HCT116 (cell line): ENCODE measurements around the gene NDUFS6. TPM values are rescaled to one million over a fixed set of nuclear protein-coding genes. Genes with fewer than 3 reads are reported as not detected.

Experiments used
- ATAC-seq: fragments of 200-7000 bp; cut with Tn5 transposase; 2 replicates; pipeline ENCODE4 v1.9.1; 2020; ENCODE audit warnings: mild to moderate bottlenecking, moderate library complexity
- BruUV-seq: library from RNA; stranded (reverse); fragments of 400-500 nt; replicated peaks from 2 replicates; lab custom pipeline; 2021; lab: Mats Ljungman, UMichigan
- CTCF ChIA-PET: fragments of 300-600 bp; sonication (Branson Sonifier 250); formaldehyde crosslinking; loops from one replicate; lab custom pipeline; 2021; ENCODE audit warnings: antibody characterized with exemption; lab: Charles Lee
- POLR2A ChIA-PET: fragments of 300-600, 350-600 bp; sonication (Branson Sonifier 250); formaldehyde crosslinking; loops from one replicate; lab custom pipeline; 2021; ENCODE audit warnings: antibody characterized with exemption; lab: Charles Lee
- RAD21 ChIA-PET, 2 experiments: fragments of 300-600 bp; sonication (Branson Sonifier 250); formaldehyde crosslinking; loops; one replicate each; lab custom pipeline; 2023; ENCODE audit warnings: low total read pairs in 2 of 2; ENCODE audit not compliant: uncharacterized antibody in 2 of 2, unreplicated experiment in 2 of 2, low non-redundant PET in 1 of 2; lab: Charles Lee
- DNase-seq: peaks from one replicate; pipeline ENCODE4 v3.0.0-alpha.2; 2010; ENCODE audit warnings: low read depth, low spot score
- H2AFZ ChIP-seq: fragments of 200-600 bp; shearing (Covaris generic), sonication (generic); 2 replicates; pipeline ENCODE4 v1.6.1; 2017; ENCODE audit warnings: low read depth, mixed run types, mixed read lengths, antibody characterized with exemption, low read length; ENCODE audit not compliant: poor library complexity, severe bottlenecking
- H3K27ac ChIP-seq: 2 replicates; pipeline ENCODE4 v1.5.1; 2012; ENCODE audit warnings: low read depth, low read length
- H3K27me3 ChIP-seq: fragments of 200-600 bp; sonication (generic); 2 replicates; pipeline ENCODE4 v1.6.1; 2016; ENCODE audit warnings: mixed run types, low read length, mixed read lengths; ENCODE audit not compliant: insufficient read depth
- H3K36me3 ChIP-seq, 2 experiments: fragments of 200-500 bp in 1 of 2; fragments of 200-600 bp in 1 of 2; sonication (Bioruptor generic) in 1 of 2; sonication (generic) in 1 of 2; 2 replicates each; pipeline versions ENCODE4 v1.5.1 to v1.6.1; 2014 to 2016; ENCODE audit warnings: low read length in 2 of 2, inconsistent platforms in 1 of 2, mixed read lengths in 1 of 2, mixed run types in 1 of 2; ENCODE audit not compliant: insufficient read depth in 2 of 2, control insufficient read depth in 1 of 2
- H3K4me1 ChIP-seq, 2 experiments: fragments of 200-600 bp in 1 of 2; sonication (generic) in 1 of 2; 2 replicates each; pipeline versions ENCODE4 v1.5.1 to v1.6.1; 2012 to 2017; ENCODE audit warnings: low read length in 2 of 2, inconsistent platforms in 1 of 2, mild to moderate bottlenecking in 1 of 2, mixed read lengths in 1 of 2, mixed run types in 1 of 2, moderate library complexity in 1 of 2; ENCODE audit not compliant: insufficient read depth in 2 of 2, control insufficient read depth in 1 of 2
- H3K4me2 ChIP-seq: fragments of 200-600 bp; sonication (generic); 2 replicates; pipeline ENCODE4 v1.6.1; 2017; ENCODE audit warnings: mixed run types, low read length, mixed read lengths
- H3K4me3 ChIP-seq, 2 experiments: fragments of 200-600 bp in 1 of 2; sonication (generic) in 1 of 2; replicated peaks in 1 of 2; 2 replicates each; pipeline ENCODE4 v1.5.1; 2011 to 2016; ENCODE audit warnings: low read length in 2 of 2, control low read depth in 1 of 2, low read depth in 1 of 2, mild to moderate bottlenecking in 1 of 2, mixed read lengths in 1 of 2, mixed run types in 1 of 2
- H3K79me2 ChIP-seq: fragments of 200-600 bp; sonication (generic); 2 replicates; pipeline ENCODE4 v1.6.1; 2017; ENCODE audit warnings: mild to moderate bottlenecking, mixed run types, low read length, moderate library complexity, mixed read lengths; ENCODE audit not compliant: insufficient read depth
- H3K9ac ChIP-seq: fragments of 200-600 bp; sonication (generic); 2 replicates; pipeline ENCODE4 v1.6.1; 2016; ENCODE audit warnings: low read length, mixed read lengths
- H3K9me2 ChIP-seq: fragments of 200-600 bp; sonication (generic), shearing (Covaris generic); 2 replicates; pipeline ENCODE4 v1.6.1; 2017; ENCODE audit warnings: mixed run types, mild to moderate bottlenecking, moderate library complexity; ENCODE audit not compliant: insufficient read depth
- H3K9me3 ChIP-seq, 2 experiments: fragments of 200-500 bp in 1 of 2; fragments of 200-600 bp in 1 of 2; sonication (Bioruptor generic) in 1 of 2; sonication (generic) in 1 of 2; 2 replicates each; pipeline ENCODE4 v1.6.1; 2014 to 2017; ENCODE audit warnings: low read length in 2 of 2, mixed read lengths in 2 of 2, inconsistent platforms in 1 of 2, low read depth in 1 of 2, mild to moderate bottlenecking in 1 of 2, mixed run types in 1 of 2, moderate library complexity in 1 of 2; ENCODE audit not compliant: control insufficient read depth in 1 of 2, insufficient read depth in 1 of 2
- H4K20me1 ChIP-seq: fragments of 200-600 bp; sonication (generic), shearing (Covaris generic); 2 replicates; pipeline ENCODE4 v1.6.1; 2017; ENCODE audit warnings: mixed run types, mild to moderate bottlenecking, moderate library complexity; ENCODE audit not compliant: insufficient read depth
- CEBPB ChIP-seq: IDR thresholded peaks from 2 replicates; pipeline ENCODE4 v1.6.1; 2012; ENCODE audit warnings: low read depth
- EZH2phosphoT487 ChIP-seq: fragments of 200-600 bp; IDR thresholded peaks from 2 replicates; pipeline ENCODE4 v1.6.1; 2018; ENCODE audit warnings: antibody characterized with exemption, borderline replicate concordance
- JUND ChIP-seq: IDR thresholded peaks from 2 replicates; pipeline ENCODE4 v1.6.1; 2012
- MAX ChIP-seq: IDR thresholded peaks from 2 replicates; pipeline ENCODE4 v1.6.1; 2012
- POLR2A ChIP-seq: IDR thresholded peaks from 2 replicates; pipeline ENCODE4 v1.7.0; 2011; ENCODE audit warnings: borderline replicate concordance; ENCODE audit not compliant: insufficient read depth, insufficient read length; ENCODE audit errors: extremely low read depth
- POLR2AphosphoS5 ChIP-seq: IDR thresholded peaks from 2 replicates; pipeline ENCODE4 v1.6.1; 2011; ENCODE audit warnings: mild to moderate bottlenecking, low read depth, low read length, moderate library complexity
- SP1 ChIP-seq: IDR thresholded peaks from 2 replicates; pipeline ENCODE4 v1.6.1; 2012; ENCODE audit warnings: low read depth
- ZBTB33 ChIP-seq: IDR thresholded peaks from 2 replicates; pipeline ENCODE4 v1.6.1; 2011; ENCODE audit warnings: mild to moderate bottlenecking, low read length, moderate library complexity; ENCODE audit not compliant: insufficient replicate concordance; ENCODE audit errors: extremely low read depth
- intact Hi-C: fragments of 100-400 bp; cut with micrococcal nuclease; formaldehyde crosslinking; loops from 2 replicates; pipeline ENCODE4 v1.10.0; 2022
- total RNA-seq: library from RNA; stranded (reverse); gene quantifications from one replicate; pipeline ENCODE4 v1.2.1, GENCODE V29; 2021; ENCODE audit not compliant: unreplicated experiment
- TF ChIP-seq, protein P1 (sequence below): IDR thresholded peaks from 2 replicates; pipeline ENCODE4 v1.6.1; 2012; ENCODE audit warnings: low read depth

NDUFS6 gene
- total RNA-seq, 1 experiment from 2014 or later, result 43.8 TPM

GRCh38 chr5:1851290-1851934 lies 50.2 kb downstream of the NDUFS6 start (continued):
- TF ChIP-seq, protein P1, sequence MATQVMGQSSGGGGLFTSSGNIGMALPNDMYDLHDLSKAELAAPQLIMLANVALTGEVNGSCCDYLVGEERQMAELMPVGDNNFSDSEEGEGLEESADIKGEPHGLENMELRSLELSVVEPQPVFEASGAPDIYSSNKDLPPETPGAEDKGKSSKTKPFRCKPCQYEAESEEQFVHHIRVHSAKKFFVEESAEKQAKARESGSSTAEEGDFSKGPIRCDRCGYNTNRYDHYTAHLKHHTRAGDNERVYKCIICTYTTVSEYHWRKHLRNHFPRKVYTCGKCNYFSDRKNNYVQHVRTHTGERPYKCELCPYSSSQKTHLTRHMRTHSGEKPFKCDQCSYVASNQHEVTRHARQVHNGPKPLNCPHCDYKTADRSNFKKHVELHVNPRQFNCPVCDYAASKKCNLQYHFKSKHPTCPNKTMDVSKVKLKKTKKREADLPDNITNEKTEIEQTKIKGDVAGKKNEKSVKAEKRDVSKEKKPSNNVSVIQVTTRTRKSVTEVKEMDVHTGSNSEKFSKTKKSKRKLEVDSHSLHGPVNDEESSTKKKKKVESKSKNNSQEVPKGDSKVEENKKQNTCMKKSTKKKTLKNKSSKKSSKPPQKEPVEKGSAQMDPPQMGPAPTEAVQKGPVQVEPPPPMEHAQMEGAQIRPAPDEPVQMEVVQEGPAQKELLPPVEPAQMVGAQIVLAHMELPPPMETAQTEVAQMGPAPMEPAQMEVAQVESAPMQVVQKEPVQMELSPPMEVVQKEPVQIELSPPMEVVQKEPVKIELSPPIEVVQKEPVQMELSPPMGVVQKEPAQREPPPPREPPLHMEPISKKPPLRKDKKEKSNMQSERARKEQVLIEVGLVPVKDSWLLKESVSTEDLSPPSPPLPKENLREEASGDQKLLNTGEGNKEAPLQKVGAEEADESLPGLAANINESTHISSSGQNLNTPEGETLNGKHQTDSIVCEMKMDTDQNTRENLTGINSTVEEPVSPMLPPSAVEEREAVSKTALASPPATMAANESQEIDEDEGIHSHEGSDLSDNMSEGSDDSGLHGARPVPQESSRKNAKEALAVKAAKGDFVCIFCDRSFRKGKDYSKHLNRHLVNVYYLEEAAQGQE, result no peak
- TF ChIP-seq MAX, result no peak

DNA sequence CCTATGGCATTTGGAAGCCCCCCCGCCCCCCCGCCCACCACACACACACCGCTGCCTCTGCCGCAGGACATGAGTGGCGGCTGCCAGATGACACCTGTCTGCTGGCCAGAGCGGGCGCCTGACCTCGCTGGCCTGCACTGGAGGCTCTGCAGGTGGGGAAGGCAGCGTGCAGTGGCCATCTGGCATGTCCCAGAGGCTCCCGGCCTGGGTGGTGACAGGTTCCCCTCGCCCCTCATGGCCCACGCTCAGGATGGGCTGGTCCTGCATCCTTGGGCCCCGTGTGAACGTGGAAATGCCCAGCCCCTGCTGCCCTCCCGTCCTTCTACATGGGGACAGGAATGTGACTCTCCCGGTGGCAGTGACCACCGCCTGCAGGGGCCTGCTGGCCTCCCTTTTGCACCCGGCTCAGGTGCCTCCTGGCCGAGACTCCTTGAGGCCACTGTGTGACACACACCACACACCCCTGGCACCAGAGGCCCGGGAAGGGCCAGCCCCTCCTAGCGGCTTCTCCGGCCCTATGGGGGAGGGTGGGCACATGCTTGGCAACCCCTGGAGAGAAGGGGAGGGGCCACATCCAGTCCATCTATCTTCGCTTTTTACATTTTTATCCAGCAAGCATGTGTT lies 51.2 kb downstream of the NDUFS6 start:
- no peak for ATAC-seq
- no peaks in the 10 kb centered on the region for H4K20me1 ChIP-seq
- no peak overlapping the region for H3K27ac ChIP-seq
- no peak for TF ChIP-seq JUND
- no peak for TF ChIP-seq POLR2A
- no peak for TF ChIP-seq EZH2phosphoT487
- TF ChIP-seq, protein P1, result no peak
- TF ChIP-seq ZBTB33, result no peak
- no peak for TF ChIP-seq CEBPB
- no peak for TF ChIP-seq POLR2AphosphoS5
- no peak for TF ChIP-seq SP1
- H3K36me3 ChIP-seq, result no peaks in the 10 kb centered on the region
- no peak for DNase-seq
- ChIA-PET POLR2A (no interaction called here), RAD21 (no interaction called here), CTCF (no interaction called here)
- BruUV-seq, result no TSS peak
- intact Hi-C loops, result no loop called here
- no peaks in the 10 kb centered on the region for H3K9me2 ChIP-seq
- H3K4me2 ChIP-seq, result no peak overlapping the region
- H3K9ac ChIP-seq, result no peak overlapping the region
- peaks cover 4% of the 10 kb centered on the region; the same call in 1 of the 2 replicates for H3K27me3 ChIP-seq
- H3K4me1 ChIP-seq, result no peaks in the 10 kb centered on the region
- no peaks in the 10 kb centered on the region for H3K9me3 ChIP-seq
- no peak overlapping the region for H2AFZ ChIP-seq
- no peaks in the 10 kb centered on the region for H3K79me2 ChIP-seq
- H3K4me3 ChIP-seq, result no peak overlapping the region
